ENCODE data around the gene CMIP.

Gene CMIP

DNA sequence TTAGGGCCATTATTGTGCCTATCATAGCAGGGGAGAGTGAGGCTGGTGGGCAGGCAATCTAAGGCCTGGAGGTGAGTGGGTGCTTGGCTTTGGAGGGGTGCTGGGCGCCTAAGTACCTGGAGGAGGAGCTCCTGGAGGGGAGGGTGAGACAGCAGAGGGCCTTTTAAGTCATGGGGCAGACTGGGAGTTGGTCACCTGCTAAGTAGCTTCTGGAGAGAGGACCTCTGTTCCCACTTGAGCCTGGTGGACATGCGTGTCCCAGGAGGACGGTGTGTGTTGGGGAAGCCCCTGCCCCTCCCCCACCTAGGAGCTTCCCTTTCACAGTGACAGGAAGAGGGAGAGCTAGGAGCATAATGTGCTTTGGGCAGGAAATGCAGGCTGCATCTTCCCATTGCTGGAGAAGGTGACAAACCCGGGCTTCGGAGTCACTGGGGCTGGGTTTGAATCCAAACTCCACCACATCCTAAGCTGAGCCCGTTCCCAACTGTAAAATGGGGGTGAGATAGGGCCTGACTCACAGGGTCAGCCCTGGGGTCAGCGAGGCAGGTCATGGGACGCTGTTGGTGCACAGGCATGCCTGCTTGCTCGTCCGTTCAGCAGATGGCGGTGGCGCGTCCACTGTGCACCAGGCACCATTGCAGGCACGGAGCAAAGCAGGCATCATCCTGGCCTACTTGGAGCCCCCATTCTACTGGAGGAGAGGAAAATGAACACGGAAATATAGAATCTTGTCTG is 37.9 kb downstream of the CMIP start:
- no peak for FAIRE-seq

DNA sequence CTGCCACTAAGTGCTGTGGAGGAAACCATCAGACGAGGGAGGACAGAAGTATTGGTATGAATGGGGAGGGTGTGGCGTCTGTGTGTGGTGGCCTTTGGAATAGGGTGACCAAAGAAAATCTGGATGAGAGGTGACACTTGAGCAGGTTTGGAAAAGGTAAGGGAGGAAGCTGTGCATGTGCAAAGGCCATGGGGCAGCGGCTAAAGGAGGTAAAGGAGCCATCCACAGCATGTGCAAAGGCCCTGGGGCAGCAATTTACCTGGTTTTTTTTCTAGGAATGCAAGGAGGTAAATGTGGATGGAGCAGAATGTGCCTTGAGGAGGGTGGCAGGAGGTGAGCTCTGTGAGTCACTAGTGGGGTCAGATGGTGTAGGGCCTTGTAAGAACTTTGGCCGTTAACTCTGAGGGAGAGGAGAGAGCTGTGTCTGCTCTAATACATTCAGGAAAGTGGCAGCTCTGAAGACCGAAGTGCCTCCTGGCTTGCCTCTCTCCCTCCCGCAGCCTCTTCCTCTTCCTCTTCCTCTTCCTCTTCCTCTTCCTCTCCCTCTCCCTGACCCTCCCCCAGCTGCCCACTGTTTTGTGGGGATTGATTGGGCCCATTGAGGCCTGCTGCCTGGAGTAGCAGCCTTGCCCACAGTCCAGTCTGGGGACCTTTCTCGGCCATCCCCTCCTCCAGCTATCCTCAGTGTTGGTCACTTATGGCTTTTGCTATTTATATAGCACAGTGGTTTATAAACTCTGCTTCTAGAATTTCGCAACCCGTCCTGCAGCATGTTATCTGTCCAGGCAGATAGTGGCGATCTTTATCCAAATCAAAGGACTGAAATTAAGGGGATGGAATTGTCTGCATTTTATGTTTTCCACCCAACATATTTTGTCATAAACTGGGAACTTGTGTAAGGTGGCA is 38.7 kb downstream of the CMIP start:
- FAIRE-seq, result no peak

DNA sequence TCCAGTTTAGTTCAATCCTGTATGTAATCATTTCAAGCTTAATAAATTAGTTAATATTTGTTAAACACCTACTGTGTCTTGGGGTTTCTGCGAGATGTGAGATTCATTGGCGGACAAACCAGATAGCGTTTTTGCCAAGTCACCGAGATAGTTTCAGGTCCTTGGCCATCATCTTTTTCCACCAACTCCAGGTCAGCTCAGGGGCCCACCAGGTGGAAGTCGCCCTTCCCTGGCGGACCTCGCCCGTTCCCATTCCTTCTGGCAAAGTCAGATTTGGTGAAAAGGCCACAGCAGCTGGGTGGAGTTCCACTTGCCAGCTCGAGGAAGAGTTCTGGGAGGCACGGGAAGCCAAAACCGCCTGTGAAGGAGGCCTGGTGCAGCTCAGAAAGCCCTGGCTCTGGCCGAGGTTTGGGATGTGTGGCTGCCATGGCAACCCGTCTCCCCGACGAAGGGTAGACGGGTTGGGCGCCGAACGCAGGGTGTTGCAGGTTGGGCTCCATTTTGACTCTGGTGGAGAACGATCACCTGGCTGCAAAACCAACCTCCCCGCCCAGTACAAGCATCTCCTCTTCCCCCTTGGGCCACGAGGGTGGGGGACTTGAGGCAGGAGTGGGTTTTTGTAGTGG is 39.5 kb downstream of the CMIP start:
- no peak for FAIRE-seq

DNA sequence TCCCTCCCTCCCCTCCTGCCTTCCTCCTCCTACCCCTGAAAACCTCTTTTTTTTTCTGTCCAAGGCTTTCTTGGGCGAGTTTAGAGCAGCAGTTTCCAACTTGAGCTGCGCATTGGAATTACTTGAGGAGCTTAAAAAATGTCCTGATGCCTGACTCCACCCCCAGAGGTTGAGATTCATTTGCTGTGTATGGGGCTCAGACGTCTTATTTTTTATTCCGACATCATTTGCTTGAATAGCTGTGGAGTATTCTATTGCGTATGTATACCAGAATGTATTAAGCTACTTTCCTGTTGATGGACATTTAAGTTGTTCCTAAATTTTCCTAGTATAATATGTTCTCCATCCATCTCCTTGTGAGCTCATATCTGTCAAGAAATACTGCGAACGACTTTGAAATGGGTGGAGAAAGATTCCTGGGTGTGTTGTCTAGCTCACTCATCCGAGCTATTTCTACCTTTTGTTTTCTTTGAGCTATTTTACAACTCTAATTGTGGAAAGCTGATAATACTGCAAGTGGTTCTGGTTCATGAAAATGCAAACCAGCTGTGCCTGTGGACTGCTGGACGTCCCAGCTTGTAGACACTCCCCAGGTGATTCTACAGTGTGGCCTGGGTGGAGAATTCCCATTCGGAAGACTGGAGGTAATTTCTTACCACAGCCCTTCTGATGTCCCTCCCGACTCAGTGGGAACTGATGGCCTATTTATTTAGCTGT is 40.5 kb downstream of the CMIP start:
- FAIRE-seq, result no peak

DNA sequence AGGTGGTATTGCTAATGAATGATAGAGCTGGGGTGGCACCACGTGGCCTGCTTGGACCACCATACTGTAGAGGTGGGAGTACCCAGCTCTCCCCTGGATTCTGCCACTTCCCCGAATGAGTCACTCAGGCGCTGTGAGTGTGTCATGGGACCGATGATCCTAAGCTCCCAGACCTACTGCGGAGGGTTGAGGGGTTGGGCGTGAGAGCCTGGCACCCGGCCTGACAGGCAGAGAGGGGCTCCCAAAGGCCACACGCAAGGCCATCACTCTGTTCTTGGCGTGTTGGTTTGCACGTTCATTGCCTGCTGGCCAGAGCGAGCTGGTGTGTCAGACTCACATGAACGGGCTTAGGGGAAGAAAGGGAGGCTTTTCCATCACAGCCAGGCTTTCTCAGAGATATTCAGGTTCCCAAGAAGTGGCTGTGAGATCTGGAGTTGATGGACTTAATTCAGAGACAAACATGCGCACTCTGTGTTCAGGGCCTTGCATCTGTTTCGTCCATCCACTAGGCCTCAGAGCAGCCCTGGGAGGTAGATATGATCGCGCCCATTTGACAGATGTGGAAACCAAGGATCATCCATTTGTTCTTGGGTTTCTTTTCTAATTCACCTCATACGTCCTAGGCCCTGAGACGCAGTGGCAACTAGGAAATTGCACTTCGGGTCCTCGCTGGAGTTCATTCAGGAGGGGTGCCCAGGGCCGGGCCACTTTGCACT is 41.4 kb downstream of the CMIP start:
- FAIRE-seq, result no peak

DNA sequence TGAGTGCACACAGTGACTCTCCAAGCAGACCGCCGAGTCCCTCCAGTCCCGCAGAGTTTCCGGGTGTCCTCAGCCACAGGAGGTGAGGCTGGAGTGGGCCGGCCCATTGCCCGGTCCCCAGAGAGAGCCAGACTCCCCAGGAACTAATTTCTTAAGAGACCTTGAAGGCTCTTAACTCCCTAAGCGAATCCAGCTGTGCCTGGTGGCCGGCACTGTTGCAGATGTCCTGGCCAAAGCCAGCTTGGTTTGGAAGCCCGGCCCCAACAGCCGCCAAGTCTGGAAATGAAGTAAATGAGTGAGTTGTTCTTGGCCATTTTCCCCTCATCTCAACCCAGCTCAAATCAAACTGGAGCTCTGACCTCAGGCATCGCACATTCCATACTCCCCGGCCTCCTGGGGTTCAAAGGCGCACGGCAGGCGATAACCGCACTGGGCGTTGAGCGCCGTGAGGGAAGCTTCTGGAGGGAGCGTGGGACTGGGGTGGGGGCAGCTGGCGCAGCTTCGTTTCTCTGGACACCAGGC is 42.0 kb downstream of the CMIP start:
- no peak for FAIRE-seq

DNA sequence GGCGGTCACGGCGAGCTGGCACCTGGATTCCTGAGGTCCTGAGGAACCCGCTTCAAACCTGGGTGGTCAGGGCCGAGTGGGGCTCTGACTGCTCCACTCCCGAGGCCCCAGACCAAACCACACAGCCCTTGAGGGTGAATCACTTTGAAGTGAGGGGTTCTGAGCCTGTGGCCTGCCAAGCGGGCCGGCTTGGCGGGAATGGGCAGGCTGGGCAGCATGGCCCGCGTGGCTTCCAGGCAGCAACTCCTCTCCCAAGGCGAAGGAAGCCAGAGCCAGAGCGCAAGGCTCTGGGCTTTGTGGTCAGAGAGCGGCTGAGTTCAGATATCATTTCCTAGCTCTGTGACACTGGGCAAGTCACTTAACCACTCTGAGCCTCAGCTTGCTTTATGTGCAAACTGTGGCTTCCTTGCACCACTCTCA is 42.7 kb downstream of the CMIP start:
- no peak for FAIRE-seq

DNA sequence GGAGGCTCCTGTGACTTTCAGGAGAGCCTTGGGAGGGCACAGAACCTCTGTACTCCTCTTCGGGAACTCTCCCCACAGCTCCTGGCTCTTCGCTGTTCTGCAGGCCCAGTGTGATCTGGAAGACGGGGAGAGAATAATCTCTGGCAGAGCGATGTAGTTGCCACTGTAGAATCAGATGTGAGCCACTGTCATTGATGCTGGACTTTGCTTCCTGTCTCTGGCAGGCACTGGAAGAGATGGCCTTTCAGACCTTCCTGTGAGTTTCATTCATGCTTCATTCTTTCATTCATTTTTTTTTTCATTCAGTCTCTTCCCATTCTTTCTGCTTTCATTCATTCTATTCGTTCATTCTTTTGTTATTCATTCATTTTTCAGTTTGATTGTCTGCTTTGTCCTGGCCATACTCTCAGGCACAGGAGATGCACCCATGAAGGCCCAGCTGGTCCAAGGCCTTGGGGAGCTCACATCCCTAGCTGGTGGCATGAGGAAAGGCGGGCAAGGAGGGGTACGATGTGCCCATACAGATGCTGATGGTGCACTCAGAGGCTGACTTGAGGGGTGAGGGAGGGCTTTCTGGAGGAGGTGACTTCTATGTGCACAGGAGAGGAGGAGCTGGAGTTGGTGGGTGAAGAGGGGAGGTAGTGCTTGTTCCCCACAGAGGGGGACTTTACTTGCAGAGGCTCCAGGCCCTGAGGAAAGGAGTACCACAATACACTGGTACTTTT is 44.2 kb downstream of the CMIP start:
- no peak for FAIRE-seq

DNA sequence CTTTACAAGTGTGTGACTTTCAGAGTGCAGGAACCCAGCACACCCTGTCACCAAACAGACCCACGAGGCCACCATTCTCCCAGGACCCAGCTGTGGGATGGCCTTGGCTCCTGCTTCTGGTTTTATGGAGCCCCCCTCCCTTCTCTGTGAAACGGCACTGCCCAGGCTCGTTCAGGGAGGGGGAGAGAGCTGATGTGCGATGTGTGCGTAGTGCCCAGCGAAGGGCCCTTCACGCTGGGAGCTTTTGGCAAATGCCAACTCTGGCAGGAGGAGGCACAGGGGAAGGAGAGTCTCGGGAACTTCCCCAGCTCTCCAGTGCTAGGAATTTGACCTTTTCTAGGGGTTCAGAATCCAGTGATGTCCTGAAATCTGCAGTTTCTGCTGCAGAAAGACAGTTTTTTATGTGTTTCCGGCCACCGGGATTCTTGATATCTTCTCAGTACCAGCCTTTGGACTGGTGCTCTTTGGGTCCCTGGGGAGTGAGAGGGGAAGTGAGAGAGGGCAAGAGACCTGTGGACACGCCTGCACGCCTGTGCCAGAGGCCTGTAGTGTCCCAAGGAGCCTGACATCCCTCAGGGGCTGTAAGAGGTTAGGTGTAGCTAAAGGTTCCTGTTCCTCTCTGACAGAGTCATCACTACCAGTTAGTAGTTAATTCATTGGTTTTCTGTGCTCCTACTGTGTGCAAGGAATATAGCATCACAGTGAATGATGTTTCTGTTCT is 45.1 kb downstream of the CMIP start:
- no peak for FAIRE-seq

DNA sequence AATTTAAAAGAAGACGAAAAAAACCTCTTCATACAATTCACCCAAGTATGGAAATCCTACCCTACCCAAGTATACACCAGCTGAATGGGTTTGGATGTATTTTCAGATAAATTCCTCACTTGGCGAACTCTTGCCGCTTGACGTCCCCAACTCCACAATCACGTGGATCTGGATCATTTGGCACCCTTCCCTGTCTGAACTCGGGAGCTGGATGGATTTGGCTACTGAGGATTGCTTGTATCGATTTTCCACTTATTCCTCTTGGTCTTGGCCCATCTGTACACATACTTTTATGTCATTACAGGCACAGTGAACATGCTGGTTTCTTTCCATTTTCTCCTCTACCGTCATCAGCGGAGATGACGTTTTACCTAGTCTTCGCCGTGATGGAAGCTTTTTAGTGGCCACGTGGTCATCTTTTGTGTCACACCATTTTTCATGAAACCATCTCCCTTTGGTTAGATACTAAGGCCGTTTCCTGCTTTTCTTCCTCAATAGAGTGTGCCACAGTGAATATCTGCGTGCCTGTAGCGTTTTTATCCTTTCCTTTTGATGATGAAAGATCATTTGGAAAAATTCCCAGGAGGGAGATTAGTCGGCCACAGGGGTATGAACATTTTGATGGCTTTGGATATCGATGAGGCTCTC is 47.1 kb downstream of the CMIP start:
- no peak for FAIRE-seq

DNA sequence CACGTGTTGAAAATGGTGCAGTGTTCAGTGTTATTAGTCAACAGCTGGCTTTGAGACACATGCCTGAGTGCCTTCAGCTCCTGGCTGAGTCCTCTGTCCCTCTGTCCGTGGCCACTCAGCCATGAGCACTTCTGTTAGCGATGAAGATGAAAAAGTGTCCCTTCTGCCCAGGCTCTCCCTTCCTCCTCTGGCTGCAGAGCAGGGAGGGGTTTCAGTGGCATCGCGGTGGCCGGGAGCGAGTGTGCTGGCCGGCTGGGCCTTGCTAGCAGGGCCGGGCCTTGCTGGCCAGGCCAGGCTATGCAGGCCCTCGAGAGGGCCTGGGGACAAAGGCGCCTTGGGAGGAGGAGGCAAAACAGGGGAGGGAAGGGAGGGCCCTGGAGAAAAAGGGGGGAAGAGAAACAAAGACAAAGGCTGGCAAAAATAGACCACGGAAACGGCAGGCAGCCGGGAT is 47.7 kb downstream of the CMIP start:
- no peak for FAIRE-seq

DNA sequence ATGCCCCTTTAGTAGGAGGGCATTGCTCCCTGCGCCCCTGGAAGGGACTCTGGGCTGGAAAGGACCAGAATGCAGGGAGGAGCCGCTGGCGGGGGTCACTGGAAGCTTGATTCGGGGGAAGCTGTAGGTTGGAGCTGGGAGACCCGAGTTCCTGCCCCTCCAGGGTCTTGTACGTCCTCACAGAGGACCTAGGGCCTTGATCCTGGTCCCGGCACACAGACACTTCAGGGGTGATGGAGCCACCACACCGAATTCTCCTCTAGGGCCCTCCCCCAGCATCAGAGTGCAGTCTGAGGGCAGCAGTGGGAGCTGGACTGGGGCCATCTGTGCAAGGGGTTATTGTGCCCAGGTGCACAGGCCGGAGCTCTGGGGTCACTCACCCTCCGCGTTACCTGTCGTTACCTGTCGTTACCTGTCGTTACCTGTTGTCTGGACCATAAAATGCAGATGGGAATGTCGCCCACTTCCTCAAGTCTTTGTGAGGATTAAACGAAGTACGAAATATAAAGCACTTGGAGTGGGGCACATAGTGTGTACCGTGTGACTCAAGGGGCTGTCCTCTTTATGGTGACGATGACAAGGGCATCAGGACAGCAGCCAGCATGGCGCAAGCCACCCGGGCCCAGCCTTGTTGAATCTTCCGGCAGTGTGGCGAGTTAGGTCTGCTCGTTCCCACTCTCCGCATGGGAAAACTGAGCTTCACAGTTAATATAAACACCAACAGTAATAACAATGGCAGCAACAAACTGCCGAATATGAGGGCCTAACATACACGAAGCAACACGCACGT is 48.6 kb downstream of the CMIP start:
- no peak for FAIRE-seq

DNA sequence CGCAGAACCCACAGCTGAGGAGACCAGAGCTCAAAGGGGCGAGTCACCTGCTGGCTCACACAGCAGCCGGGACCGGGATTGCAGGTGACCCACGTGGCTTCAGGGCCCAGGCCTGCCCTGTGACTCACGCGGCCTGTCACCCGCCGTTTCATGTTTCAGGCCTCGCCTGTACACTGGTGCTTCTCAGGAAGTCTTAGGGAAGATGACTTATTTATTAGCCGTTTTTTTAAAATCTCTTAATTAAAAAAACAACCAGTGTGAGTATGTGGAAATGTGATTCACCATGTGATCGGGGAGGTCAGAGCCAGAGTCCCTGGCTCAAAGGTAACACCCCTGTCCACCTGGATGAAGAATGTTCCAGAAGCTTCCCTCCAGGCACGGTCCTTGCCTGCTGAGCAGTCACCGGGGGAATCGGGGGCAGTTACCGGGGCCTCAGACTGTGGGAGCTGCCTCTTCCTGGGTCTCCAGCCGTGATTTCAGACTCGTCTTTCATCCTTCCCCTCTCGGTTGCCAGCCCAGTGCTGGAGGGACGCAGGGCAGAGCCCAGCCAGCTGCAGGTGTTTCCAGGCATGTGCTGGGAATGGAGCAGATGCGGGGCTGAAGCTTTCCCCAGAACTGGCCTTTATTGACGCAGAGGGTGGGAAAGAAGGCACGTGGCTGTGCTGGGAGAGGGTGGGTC is 49.3 kb downstream of the CMIP start:
- no peak for FAIRE-seq

DNA sequence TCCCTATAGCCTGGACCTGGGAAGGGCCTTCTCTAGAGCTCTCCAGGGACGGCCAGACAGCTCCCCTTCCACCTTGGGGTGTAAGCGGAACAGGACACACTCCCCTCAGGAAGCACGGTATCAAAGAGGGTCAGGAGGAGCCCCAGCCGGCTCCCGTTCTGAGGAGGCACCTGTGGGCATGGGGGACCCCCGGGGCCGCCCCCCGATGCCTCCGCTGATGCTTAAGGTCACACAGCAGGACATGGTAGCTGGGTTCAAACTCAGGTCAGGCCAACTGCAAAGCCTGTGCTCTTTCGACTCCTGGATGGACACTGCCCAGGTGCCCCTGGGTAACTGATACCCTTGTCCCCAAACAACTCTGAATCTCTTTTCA is 49.8 kb downstream of the CMIP start:
- no peak for FAIRE-seq

DNA sequence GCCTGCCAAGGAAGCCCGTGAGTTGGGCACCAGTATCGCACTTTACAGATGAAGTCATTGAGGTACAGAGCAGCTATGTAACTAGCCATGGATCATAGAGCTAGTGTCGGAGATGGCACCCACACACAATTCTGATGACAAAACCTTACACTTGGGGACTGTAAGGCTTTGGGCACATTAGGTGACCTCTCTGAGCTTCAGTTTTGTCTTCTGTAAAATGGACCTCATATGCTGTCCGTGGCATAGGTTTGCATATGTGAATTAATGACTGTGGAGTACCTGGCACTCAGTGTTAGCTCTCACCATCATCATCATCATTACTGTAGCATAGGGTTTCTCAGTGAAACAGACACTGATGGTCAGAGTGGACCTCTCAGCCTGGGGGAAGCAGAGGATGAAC is 50.3 kb downstream of the CMIP start:
- FAIRE-seq, result no peak

DNA sequence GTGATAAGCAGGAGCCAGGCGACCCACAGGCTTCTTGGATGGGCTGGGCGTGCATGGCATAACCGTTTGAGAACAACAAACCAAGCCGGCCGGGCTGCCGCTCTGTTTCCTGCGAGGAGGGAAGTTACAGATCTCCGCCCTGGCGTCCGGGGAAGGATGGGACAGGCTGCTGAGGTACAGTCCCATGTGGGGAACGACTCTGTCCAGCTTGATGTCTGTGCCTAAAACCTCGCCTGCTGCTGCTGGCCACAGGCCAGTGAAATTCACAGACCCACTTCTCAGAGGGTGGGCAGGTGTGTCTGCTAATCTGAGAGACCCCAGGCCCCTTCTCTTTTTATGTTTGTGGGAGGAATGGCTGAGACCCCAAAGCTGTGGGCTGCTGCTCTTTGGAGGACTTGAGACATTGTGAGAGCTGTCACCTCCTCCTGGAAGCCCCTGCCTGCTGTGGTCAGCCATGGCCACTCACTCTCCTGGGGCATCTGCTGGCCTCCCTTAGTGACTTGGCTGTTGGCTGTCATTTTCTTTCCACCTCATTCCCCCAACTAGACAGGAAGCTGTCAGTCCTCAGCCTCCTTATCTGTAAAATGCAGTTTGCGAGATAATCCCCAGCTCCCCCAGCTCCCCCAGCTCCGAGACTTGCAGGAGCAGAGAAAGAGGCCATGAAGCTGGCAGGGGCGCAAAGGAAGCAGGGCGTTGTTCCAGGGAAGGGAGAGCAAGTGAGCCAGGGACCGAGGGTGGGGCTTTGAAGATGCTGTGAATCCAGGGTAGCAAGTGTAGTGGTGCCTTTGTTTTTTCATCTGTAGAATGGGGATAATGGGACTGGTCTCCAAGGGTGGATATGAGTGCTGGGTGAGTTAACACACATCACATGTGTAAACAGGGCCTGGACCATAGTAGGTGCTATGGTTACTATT is 51.0 kb downstream of the CMIP start:
- no peak for FAIRE-seq

DNA sequence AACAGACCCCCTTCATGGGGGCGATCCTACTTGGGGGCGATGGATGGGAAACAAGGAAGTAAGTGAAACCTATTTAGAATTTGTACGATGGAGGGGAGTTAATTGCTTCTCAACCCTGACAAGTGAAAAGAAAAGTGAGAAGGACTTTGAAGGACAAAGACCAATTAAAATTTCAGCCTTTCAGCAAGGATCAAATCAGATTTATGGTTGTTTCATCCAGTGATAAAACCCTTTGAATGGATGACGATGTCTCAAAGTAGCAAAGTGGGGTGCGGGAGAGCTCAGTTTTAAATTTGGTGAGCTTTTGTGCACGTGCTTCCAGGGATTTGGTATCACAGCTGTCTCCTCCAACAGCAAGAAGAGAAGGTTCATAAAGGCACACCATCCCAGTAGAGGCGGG is 51.7 kb downstream of the CMIP start:
- FAIRE-seq, result no peak

DNA sequence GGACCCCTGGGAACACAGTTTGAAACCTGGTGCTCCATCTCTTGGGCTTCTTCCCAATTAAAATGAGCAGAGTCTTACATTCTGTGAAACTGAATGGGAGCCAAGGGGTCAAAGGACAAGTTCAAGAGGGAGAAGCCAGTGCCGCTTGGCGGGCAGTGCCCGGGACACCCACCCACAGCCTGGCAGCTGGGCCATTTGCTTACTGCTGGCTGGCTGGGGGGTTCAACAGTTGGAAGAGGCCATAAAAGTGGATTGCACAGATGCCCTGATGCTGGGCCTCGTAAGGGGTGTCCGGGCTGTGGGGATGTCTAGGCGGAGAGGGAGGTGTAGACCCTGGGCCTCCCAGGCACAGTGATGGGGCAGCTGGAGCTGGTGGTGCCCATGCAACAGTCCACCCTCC is 52.1 kb downstream of the CMIP start:
- FAIRE-seq, result no peak
